ENCODE data around the gene SEMA6B. TPM values are rescaled to one million over a fixed set of nuclear protein-coding genes. Genes with fewer than 3 reads are reported as not detected.

Gene SEMA6B
- total and polyA plus RNA-seq, 2 donors (not counting 3 experiments of a cell fraction or from before 2014, with no cell fraction given) = 97.8 to 176 TPM

- Histone ChIP-seq H3K9me3 (replicated peaks; ENCODE audit: control insufficient read depth, insufficient read depth, low read length) (no peaks in the 10 kb centered on the region), H3K9ac (replicated peaks; ENCODE audit: extremely low read depth, insufficient read depth, low read length) (no peak overlapping the region), H3K36me3 (ENCODE audit: control insufficient read depth in 2 of 2, extremely low read depth in 1 of 2, insufficient read depth in 2 of 2, low read length in 2 of 2) (peaks cover 0 to 8% of the 10 kb centered on the region in 2 experiments), H2AFZ (ENCODE audit: low read depth, low read length) (no peak overlapping the region), H4K20me1 (replicated peaks; ENCODE audit: control insufficient read depth, extremely low read depth, insufficient read depth, low read length) (no peaks in the 10 kb centered on the region), H3K27ac (ENCODE audit: insufficient read depth, low read depth, low read length) (no peak overlapping the region), H3K27me3 (ENCODE audit: control insufficient read depth in 2 of 2, insufficient read depth in 2 of 2, low read length in 2 of 2) (no peaks in the 10 kb centered on the region), H3K4me3 (replicated peaks in 1 of 3; ENCODE audit: insufficient read depth in 1 of 3, low read depth in 1 of 3, low read length in 3 of 3) (no peak overlapping the region), H3K4me1 (ENCODE audit: control insufficient read depth, extremely low read depth, insufficient read depth, low read length) (peaks cover 32% of the 10 kb centered on the region), H3K9me1 (replicated peaks; ENCODE audit: control insufficient read depth, extremely low read depth, insufficient read depth, low read length) (no peaks in the 10 kb centered on the region), H3K4me2 (ENCODE audit: insufficient read depth, low read length) (no peak overlapping the region), H3K79me2 (ENCODE audit: control insufficient read depth, insufficient read depth, low read length) (no peaks in the 10 kb centered on the region)
- ChIA-PET POLR2A (no interaction called here), CTCF (interaction anchor here (1.4 to 5.7 kb wide), 3 partner anchors 11 to 55 kb away, joined by 4 to 75 read pairs (median 18); partner anchors contain the start of gene SEMA6B)
- no peak for DNase-seq (ENCODE audit: low read depth, low spot score)
- FAIRE-seq = no peak
- intact Hi-C loops (cut with micrococcal nuclease) = loop anchor here (5.0 kb wide), 1 partner anchor 144 kb away; the partner anchor contains the start of gene DPP9
- TF ChIP-seq POLR2AphosphoS5 (IDR thresholded peaks at IDR 0.05; ENCODE audit: insufficient read depth, low read depth, low read length) = no peak
- TF ChIP-seq JUN (IDR thresholded peaks at IDR 0.05; ENCODE audit: borderline replicate concordance, insufficient read depth, insufficient read length, low read depth) = no peak
- no peak for TF ChIP-seq GATA2 (IDR thresholded peaks at IDR 0.05; ENCODE audit: insufficient read depth, insufficient read length, low read depth, low read length)
- no peak for TF ChIP-seq EZH2 (IDR thresholded peaks at IDR 0.05; ENCODE audit: borderline replicate concordance, low read depth, low read length, severe bottlenecking)
- no peak for TF ChIP-seq CTCF (IDR thresholded peaks at IDR 0.05; ENCODE audit: extremely low read depth in 1 of 2, insufficient read depth in 1 of 2, low read depth in 1 of 2, low read length in 2 of 2)
- no peak for TF ChIP-seq FOS (IDR thresholded peaks at IDR 0.05; ENCODE audit: borderline replicate concordance, insufficient read depth, low read length)
- TF ChIP-seq MYC (IDR thresholded peaks at IDR 0.05; ENCODE audit: low read depth, low read length) = no peak
- TF ChIP-seq, protein P1, sequence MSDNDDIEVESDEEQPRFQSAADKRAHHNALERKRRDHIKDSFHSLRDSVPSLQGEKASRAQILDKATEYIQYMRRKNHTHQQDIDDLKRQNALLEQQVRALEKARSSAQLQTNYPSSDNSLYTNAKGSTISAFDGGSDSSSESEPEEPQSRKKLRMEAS (IDR thresholded peaks at IDR 0.05; ENCODE audit: insufficient read depth, insufficient read length) = no peak
- no peak for TF ChIP-seq POLR2A (IDR thresholded peaks at IDR 0.05; ENCODE audit: low read depth, low read length)
- dilution Hi-C loops (cut with MboI; ENCODE audit: extremely low pct_ligation_motif_present, low sequenced_read_pairs) = no loop called here
- no TSS peak for BruUV-seq (replicated peaks)
These were observed 19.2 kb upstream of the SEMA6B start for GRCh38 chr19:4578552-4579248.

All from endothelial cell of umbilical vein (primary cell).